ENCODE measurements around the gene LYPD6. TPM values are rescaled to one million over a fixed set of nuclear protein-coding genes. Genes with fewer than 3 reads are reported as not detected.

The LYPD6 gene
- total RNA-seq, 1 donor from 2014 or later = 0.47 TPM

DNA sequence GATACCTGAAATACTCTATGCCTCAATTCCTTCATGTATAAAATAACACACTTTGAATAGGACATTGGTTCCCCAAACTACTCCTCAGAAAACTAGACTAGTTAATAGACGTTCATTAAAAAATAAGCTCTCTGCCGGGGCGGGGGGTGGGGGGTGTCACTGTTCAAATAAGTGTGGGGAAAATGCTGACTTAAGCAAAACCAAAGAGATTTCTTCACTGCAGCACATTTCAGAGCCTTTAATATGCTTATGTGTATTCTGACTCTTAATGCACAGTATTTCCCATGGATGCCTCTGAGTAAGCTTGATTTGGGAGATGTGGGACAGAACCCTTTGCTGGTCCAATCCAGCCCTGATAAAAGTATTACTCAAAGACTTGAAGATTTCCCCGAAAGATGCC lies 93.2 kb downstream of the LYPD6 start:
- Histone ChIP-seq H3K27me3 (ENCODE audit: low read depth) (no peaks in the 10 kb centered on the region), H3K4me1 (peaks cover 6% of the 10 kb centered on the region), H3K9me3 (no peaks in the 10 kb centered on the region), H3K27ac (no peak overlapping the region), H3K4me3 (no peak overlapping the region), H3K36me3 (no peaks in the 10 kb centered on the region)
- TF ChIP-seq, protein P1, sequence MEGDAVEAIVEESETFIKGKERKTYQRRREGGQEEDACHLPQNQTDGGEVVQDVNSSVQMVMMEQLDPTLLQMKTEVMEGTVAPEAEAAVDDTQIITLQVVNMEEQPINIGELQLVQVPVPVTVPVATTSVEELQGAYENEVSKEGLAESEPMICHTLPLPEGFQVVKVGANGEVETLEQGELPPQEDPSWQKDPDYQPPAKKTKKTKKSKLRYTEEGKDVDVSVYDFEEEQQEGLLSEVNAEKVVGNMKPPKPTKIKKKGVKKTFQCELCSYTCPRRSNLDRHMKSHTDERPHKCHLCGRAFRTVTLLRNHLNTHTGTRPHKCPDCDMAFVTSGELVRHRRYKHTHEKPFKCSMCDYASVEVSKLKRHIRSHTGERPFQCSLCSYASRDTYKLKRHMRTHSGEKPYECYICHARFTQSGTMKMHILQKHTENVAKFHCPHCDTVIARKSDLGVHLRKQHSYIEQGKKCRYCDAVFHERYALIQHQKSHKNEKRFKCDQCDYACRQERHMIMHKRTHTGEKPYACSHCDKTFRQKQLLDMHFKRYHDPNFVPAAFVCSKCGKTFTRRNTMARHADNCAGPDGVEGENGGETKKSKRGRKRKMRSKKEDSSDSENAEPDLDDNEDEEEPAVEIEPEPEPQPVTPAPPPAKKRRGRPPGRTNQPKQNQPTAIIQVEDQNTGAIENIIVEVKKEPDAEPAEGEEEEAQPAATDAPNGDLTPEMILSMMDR (IDR thresholded peaks at IDR 0.05) = no peak
- DNase-seq (no peak), ATAC-seq (no peak)
- intact Hi-C loops (cut with DNase I) = no loop called here

DNA sequence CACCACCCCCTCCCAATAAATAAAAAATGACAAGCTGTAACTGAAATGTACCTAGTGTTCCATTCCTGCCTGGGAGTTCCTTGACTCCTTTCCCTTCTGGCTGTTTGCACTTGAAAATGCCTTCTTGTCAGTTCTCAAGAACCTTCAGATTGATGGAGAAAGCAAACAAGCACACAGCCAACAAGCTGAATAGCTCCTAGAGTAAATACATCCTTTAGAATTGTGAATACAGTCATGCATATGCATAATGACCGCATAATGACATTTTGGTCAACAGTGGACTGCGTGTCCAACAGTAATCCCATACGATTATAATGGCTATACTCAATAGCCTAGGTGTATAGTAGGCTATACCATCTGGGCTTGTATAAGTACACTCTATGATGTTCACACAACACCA lies 97.0 kb downstream of the LYPD6 start:
- Histone ChIP-seq H3K27ac (no peak overlapping the region), H3K36me3 (no peaks in the 10 kb centered on the region), H3K4me3 (no peak overlapping the region), H3K4me1 (peaks cover under 1% of the 10 kb centered on the region), H3K9me3 (peaks cover 7% of the 10 kb centered on the region), H3K27me3 (ENCODE audit: low read depth) (no peaks in the 10 kb centered on the region)
- intact Hi-C loops (cut with DNase I) = no loop called here
- DNase-seq (no peak), ATAC-seq (peak; percentile 52 to 56)
- TF ChIP-seq, protein P1 (IDR thresholded peaks at IDR 0.05) = no peak

DNA sequence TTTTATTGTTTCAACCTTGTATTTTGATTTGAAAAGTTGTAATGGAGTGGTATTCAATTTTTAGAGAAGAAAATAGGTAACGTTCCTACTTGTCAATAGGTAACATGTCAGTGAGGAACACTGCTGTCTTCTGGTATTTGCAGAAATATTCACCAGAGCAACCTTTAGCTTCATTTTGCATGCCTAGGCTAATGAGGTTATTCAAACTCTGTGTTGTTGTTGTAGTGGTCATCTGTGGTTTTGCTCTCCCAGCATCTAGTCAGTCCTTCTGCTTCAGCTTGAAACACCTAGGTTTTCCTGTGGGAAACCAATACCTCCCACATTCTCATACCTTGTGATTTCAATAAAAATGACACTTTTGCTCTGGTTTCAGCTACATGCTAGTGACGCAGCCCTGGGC lies 98.4 kb downstream of the LYPD6 start:
- TF ChIP-seq, protein P1 (IDR thresholded peaks at IDR 0.05) = no peak
- H3K27ac ChIP-seq = no peak overlapping the region
- H3K36me3 ChIP-seq = no peaks in the 10 kb centered on the region
- no peak overlapping the region for H3K4me3 ChIP-seq
- peaks cover 7% of the 10 kb centered on the region for H3K9me3 ChIP-seq
- no peaks in the 10 kb centered on the region for H3K27me3 ChIP-seq (ENCODE audit: low read depth)
- no peaks in the 10 kb centered on the region for H3K4me1 ChIP-seq
- DNase-seq (no peak), ATAC-seq (no peak)
- intact Hi-C loops (cut with DNase I) = no loop called here

GRCh38 chr2:149430743-149431736 lies 100.7 kb downstream of the LYPD6 start:
- no peaks in the 10 kb centered on the region for H3K4me1 ChIP-seq
- TF ChIP-seq, protein P1 (IDR thresholded peaks at IDR 0.05) = no peak
- H3K9me3 ChIP-seq = peaks cover 7% of the 10 kb centered on the region
- H3K27ac ChIP-seq = no peak overlapping the region
- no peak overlapping the region for H3K4me3 ChIP-seq
- intact Hi-C loops (cut with DNase I) = no loop called here
- DNase-seq (no peak), ATAC-seq (no peak)
- H3K36me3 ChIP-seq = no peaks in the 10 kb centered on the region
- peaks cover 7% of the 10 kb centered on the region for H3K27me3 ChIP-seq (ENCODE audit: low read depth)

GRCh38 chr2:149438330-149438960 lies 108.1 kb downstream of the LYPD6 start:
- intact Hi-C loops (cut with DNase I) = no loop called here
- Histone ChIP-seq H3K27me3 (ENCODE audit: low read depth) (peaks cover 17% of the 10 kb centered on the region), H3K4me1 (no peaks in the 10 kb centered on the region), H3K4me3 (no peak overlapping the region), H3K9me3 (no peaks in the 10 kb centered on the region), H3K36me3 (no peaks in the 10 kb centered on the region), H3K27ac (no peak overlapping the region)
- no peak for DNase-seq
- ATAC-seq = no peak
- TF ChIP-seq, protein P1 (IDR thresholded peaks at IDR 0.05) = no peak
